ENCODE results near the gene TRH. TPM values are rescaled to one million over a fixed set of nuclear protein-coding genes. Genes with fewer than 3 reads are reported as not detected.

Gene TRH
- total and polyA plus RNA-seq, 2 of the 4 experiments (the other 2 are of a cell fraction) = not detected

- in situ Hi-C loops (cut with MboI; ENCODE audit: low sequenced_read_pairs) = no loop called here
- Histone ChIP-seq H3K27ac (ENCODE audit: insufficient read depth, low read length) (no peak overlapping the region), H3K9me3 (ENCODE audit: control insufficient read depth, insufficient read depth, low read length) (peaks cover 3% of the 10 kb centered on the region), H3K4me3 (ENCODE audit: insufficient read depth, low read depth, low read length) (no peak overlapping the region), H4K91ac (ENCODE audit: insufficient read depth, low read depth, low read length) (no peak overlapping the region), H2BK5ac (ENCODE audit: low read depth, low read length, poor library complexity, severe bottlenecking) (no peak overlapping the region), H3K14ac (replicated peaks; ENCODE audit: low read depth, low read length) (no peak overlapping the region), H2AK5ac (ENCODE audit: low read depth, low read length) (no peak overlapping the region), H3K4ac (ENCODE audit: low read depth, low read length) (no peak overlapping the region), H2AFZ (replicated peaks; ENCODE audit: low read length, poor library complexity) (no peak overlapping the region), H2AK9ac (replicated peaks; ENCODE audit: low read depth, low read length, poor library complexity) (no peak overlapping the region), H3K4me2 (ENCODE audit: low read depth, low read length) (no peak overlapping the region), H4K5ac (ENCODE audit: low read depth, low read length) (no peak overlapping the region), H3K56ac (ENCODE audit: extremely low read depth, insufficient read depth, low read length) (no peak overlapping the region), H3K23ac (ENCODE audit: low read depth, low read length) (no peak overlapping the region), H4K20me1 (ENCODE audit: insufficient read depth, low read length) (no peaks in the 10 kb centered on the region), H3K36me3 (ENCODE audit: control insufficient read depth, insufficient read depth, low read length) (no peaks in the 10 kb centered on the region), H3K18ac (ENCODE audit: low read depth, low read length) (no peak overlapping the region), H2BK15ac (ENCODE audit: low read depth, low read length) (no peak overlapping the region), H3K9me1 (ENCODE audit: insufficient read depth, low read length) (no peaks in the 10 kb centered on the region), H2BK120ac (ENCODE audit: low read depth, low read length) (no peak overlapping the region), H3K4me1 (ENCODE audit: control insufficient read depth, insufficient read depth, low read length) (no peaks in the 10 kb centered on the region), H2BK20ac (ENCODE audit: low read depth, low read length) (no peak overlapping the region), H3K27me3 (ENCODE audit: control insufficient read depth, insufficient read depth, low read length) (peaks cover 55% of the 10 kb centered on the region), H4K8ac (ENCODE audit: low read depth in 2 of 2, low read length in 2 of 2) (no peak overlapping the region), H3K79me1 (ENCODE audit: low read depth in 1 of 2, low read length in 2 of 2) (no peaks in the 10 kb centered on the region), H3K9ac (ENCODE audit: low read depth, low read length) (no peak overlapping the region)
- WGBS, 2 experiments (ENCODE audit: extremely low coverage in 2 of 2, insufficient read length in 1 of 2) = no CpG with 5 or more reads among the region's 2 CpGs
- intact Hi-C loops (cut with micrococcal nuclease) = no loop called here
- dilution Hi-C loops (cut with HindIII; ENCODE audit: low sequenced_read_pairs, unreplicated experiment) = no loop called here
- ChIA-PET CTCF (no interaction called here), POLR2A (ENCODE audit: unreplicated experiment) (no interaction called here)
- no peak for TF ChIP-seq RAD21 (IDR thresholded peaks at IDR 0.05; ENCODE audit: low read length)
- TF ChIP-seq POLR2A (IDR thresholded peaks at IDR 0.05; ENCODE audit: low read depth, low read length) = no peak
- no peak for TF ChIP-seq MXI1 (IDR thresholded peaks at IDR 0.05; ENCODE audit: borderline replicate concordance, low read depth, low read length)
- no peak for TF ChIP-seq ELK1 (IDR thresholded peaks at IDR 0.05; ENCODE audit: borderline replicate concordance, low read depth, low read length)
- TF ChIP-seq NFE2L2 (IDR thresholded peaks at IDR 0.05; ENCODE audit: low read depth, low read length) = no peak
- no TSS peak for BruUV-seq (replicated peaks)
- no peak for DNase-seq
- ATAC-seq (ENCODE audit: low read depth) = no peak
Observed at GRCh38 chr3:129984125-129984524, 9.6 kb downstream of the TRH start.
